Epithelial cell of prostate (primary cell): ENCODE results near the gene KLK6.

ENCODE experiments used
- DNase-seq: peaks from one replicate; pipeline ENCODE4 v3.0.0-alpha.2; 2011; ENCODE audit warnings: low read depth, low spot score
- H3K27ac ChIP-seq: fragments of 450-650 bp; 2 replicates; pipeline ENCODE4 v1.5.1; 2017; ENCODE audit warnings: mild to moderate bottlenecking

KLK6 gene

GRCh38 chr19:50912727-50913716, 56.4 kb downstream of the KLK6 start:
- DNase-seq, result no peak
- no peak overlapping the region for H3K27ac ChIP-seq

GRCh38 chr19:50912102-50912599, 57.2 kb downstream of the KLK6 start:
- no peak overlapping the region for H3K27ac ChIP-seq
- DNase-seq, result no peak

- no peak for DNase-seq
- no peak within 1 kb of the TSS for H3K27ac ChIP-seq
Measured at GRCh38 chr19:50911206-50912101, 57.9 kb downstream of the KLK6 start, which contains the start of gene KLK4. Gene KLK4 (minus strand): TSS chr19:50911395. CDS start chr19:50910738, 657 bp downstream.

- H3K27ac ChIP-seq, result no peak overlapping the region
- DNase-seq, result no peak
Measured at GRCh38 chr19:50910722-50911121, 58.7 kb downstream of the KLK6 start.

- H3K27ac ChIP-seq, result no peak overlapping the region
- DNase-seq, result no peak
Measured at GRCh38 chr19:50909240-50910070, 59.9 kb downstream of the KLK6 start.
